Measurements from ENCODE around the gene PET100. TPM values are rescaled to one million over a fixed set of nuclear protein-coding genes. Genes with fewer than 3 reads are reported as not detected.

The PET100 gene
- total and polyA plus RNA-seq, 10 of the 15 experiments (the other 5 are each of a cell fraction or from before 2014, with no cell fraction given) = 47.0 to 462 (median 126) TPM

- ChIA-PET RAD21 (ENCODE audit: unreplicated experiment) (no interaction called here), POLR2A (interaction anchor here (0.6 kb wide), 1 partner anchor 558 kb away, joined by 4 read pairs; no protein-coding TSS in a partner anchor), CTCF (interaction anchor here (0.7 to 0.8 kb wide), 2 partner anchors 67 to 107 kb away, joined by 3 to 4 read pairs; no protein-coding TSS in a partner anchor), SMC1A (ENCODE audit: uncharacterized antibody, unreplicated experiment) (no interaction called here)
- 87% methylated on average over 6 of the region's 6 CpGs for WGBS (ENCODE audit: insufficient coverage, insufficient replicate concordance, low lambda C conversion rate, missing lambda C conversion rate)
- intact Hi-C loops (cut with micrococcal nuclease; ENCODE audit: unreplicated experiment) = no loop called here
- in situ Hi-C loops (cut with MboI) = no loop called here
- Histone ChIP-seq H3K4me2 (ENCODE audit: control insufficient read depth, insufficient read depth) (no peak overlapping the region), H3K4me3 (no peak overlapping the region), H3K9ac (ENCODE audit: control insufficient read depth, insufficient read depth, low read length) (no peak overlapping the region), H3K27me3 (replicated peaks in 1 of 2; ENCODE audit: control insufficient read depth in 2 of 2, insufficient read depth in 2 of 2, low read length in 1 of 2) (no peaks in the 10 kb centered on the region), H3K36me3 (ENCODE audit: control insufficient read depth in 2 of 2, insufficient read depth in 2 of 2, low read length in 1 of 2) (peaks cover 0 to 6% of the 10 kb centered on the region in 2 experiments; a peak in 1 of 4 replicates), H3K27ac (ENCODE audit: control insufficient read depth, insufficient read depth) (no peak overlapping the region), H3K79me2 (ENCODE audit: control insufficient read depth, insufficient read depth, low read length) (peaks cover 18% of the 10 kb centered on the region), H3K4me1 (ENCODE audit: control insufficient read depth, insufficient read depth, low read length) (peaks cover 15% of the 10 kb centered on the region), H3K9me3 (replicated peaks; ENCODE audit: control insufficient read depth, insufficient read depth, low read length) (no peaks in the 10 kb centered on the region), H2AFZ (ENCODE audit: control insufficient read depth, low read depth, low read length) (no peak overlapping the region), H4K20me1 (ENCODE audit: control insufficient read depth, insufficient read depth) (no peaks in the 10 kb centered on the region)
- no TSS peak for BruUV-seq (replicated peaks)
- no peak for ATAC-seq
- FAIRE-seq = no peak
- DNase-seq (ENCODE audit: low read depth, low spot score) = no peak
- TF ChIP-seq ZNF592 (IDR thresholded peaks at IDR 0.05) = no peak
- no peak for TF ChIP-seq POU2F2 (IDR thresholded peaks at IDR 0.05; ENCODE audit: borderline replicate concordance, low read depth, low read length)
- no peak for TF ChIP-seq ZBTB11 (CRISPR knock-in tag; IDR thresholded peaks at IDR 0.05)
- TF ChIP-seq IRF4 (IDR thresholded peaks at IDR 0.05; ENCODE audit: low read depth, low read length) = no peak
- TF ChIP-seq CHD1 (IDR thresholded peaks at IDR 0.05; ENCODE audit: low read depth, low read length) = no peak
- TF ChIP-seq MEF2B (IDR thresholded peaks at IDR 0.05; ENCODE audit: partially characterized antibody, poor library complexity, severe bottlenecking) = no peak
- no peak for TF ChIP-seq FOXK2 (IDR thresholded peaks at IDR 0.05)
- TF ChIP-seq RELB (IDR thresholded peaks at IDR 0.05; ENCODE audit: low read depth) = no peak
- no peak for TF ChIP-seq YY1 (IDR thresholded peaks at IDR 0.05; ENCODE audit: low read depth, low read length)
- no peak for TF ChIP-seq NFXL1 (IDR thresholded peaks at IDR 0.05; ENCODE audit: borderline replicate concordance)
- no peak for TF ChIP-seq ZNF217 (IDR thresholded peaks at IDR 0.05)
- TF ChIP-seq ASH2L (IDR thresholded peaks at IDR 0.05; ENCODE audit: borderline replicate concordance, low read depth) = no peak
Measured at GRCh38 chr19:7635670-7636069, 6.1 kb downstream of the PET100 start.

Data from GM12878 (cell line).